ENCODE results near the gene ATP5MC2. TPM values are rescaled to one million over a fixed set of nuclear protein-coding genes. Genes with fewer than 3 reads are reported as not detected.

The ATP5MC2 gene
- total RNA-seq, 1 donor from 2014 or later = 283 TPM

DNA sequence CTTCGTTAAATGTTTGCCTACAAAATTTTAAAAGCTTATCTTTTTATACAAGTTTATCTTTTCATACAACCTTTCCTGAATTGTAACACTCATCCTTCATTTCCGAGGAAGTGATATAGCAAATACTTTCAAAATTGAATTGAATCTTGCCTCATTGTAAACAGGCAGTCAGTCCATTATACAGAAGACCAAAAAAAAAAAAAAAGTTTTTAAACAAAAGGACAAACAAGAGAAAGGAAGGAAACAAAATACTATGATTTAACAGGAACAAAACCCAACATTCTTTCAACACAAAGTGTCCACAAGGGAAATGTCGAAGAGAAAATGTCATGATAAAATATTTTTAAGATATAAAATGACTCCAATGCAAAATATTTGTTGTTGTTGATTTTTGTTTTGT, 58.2 kb downstream of the ATP5MC2 start:
- Mint-ChIP-seq H3K4me1 (ENCODE audit: low read depth, unreplicated experiment) (no peaks in the 10 kb centered on the region), H3K27me3 (ENCODE audit: unreplicated experiment) (peaks cover 2% of the 10 kb centered on the region), H3K4me3 (ENCODE audit: unreplicated experiment) (no peak overlapping the region), H3K36me3 (ENCODE audit: unreplicated experiment) (no peaks in the 10 kb centered on the region), H3K9me3 (ENCODE audit: unreplicated experiment) (no peaks in the 10 kb centered on the region), H3K27ac (ENCODE audit: unreplicated experiment) (no peak overlapping the region)
- no peak for DNase-seq
- TF ChIP-seq CTCF (IDR thresholded peaks at IDR 0.05; ENCODE audit: partially characterized antibody, unreplicated experiment) = no peak

GRCh38 chr12:53616950-53617349, 58.9 kb downstream of the ATP5MC2 start:
- no peaks in the 10 kb centered on the region for H3K36me3 Mint-ChIP-seq (ENCODE audit: unreplicated experiment)
- no peaks in the 10 kb centered on the region for H3K4me1 Mint-ChIP-seq (ENCODE audit: low read depth, unreplicated experiment)
- H3K27ac Mint-ChIP-seq (ENCODE audit: unreplicated experiment) = no peak overlapping the region
- no peak overlapping the region for H3K4me3 Mint-ChIP-seq (ENCODE audit: unreplicated experiment)
- no peak for TF ChIP-seq CTCF (IDR thresholded peaks at IDR 0.05; ENCODE audit: partially characterized antibody, unreplicated experiment)
- no peaks in the 10 kb centered on the region for H3K9me3 Mint-ChIP-seq (ENCODE audit: unreplicated experiment)
- H3K27me3 Mint-ChIP-seq (ENCODE audit: unreplicated experiment) = peaks cover 2% of the 10 kb centered on the region
- no peak for DNase-seq

Other genes with a start within 250 kb of the ATP5MC2 start
- 105 TPM for gene PRR13, start 234.3 kb downstream of the ATP5MC2 start, total RNA-seq (ENCODE audit: unreplicated experiment)
- gene PCBP2, start 224.0 kb downstream of the ATP5MC2 start, total RNA-seq (ENCODE audit: unreplicated experiment) = 1,170 TPM
- gene MAP3K12, start 176.6 kb downstream of the ATP5MC2 start, total RNA-seq (ENCODE audit: unreplicated experiment) = 94.2 TPM
- 49.0 TPM for gene TARBP2, start 174.8 kb downstream of the ATP5MC2 start, total RNA-seq (ENCODE audit: unreplicated experiment)
- gene NPFF, start 168.6 kb downstream of the ATP5MC2 start, total RNA-seq (ENCODE audit: unreplicated experiment) = not detected
- 36.0 TPM for gene ATF7, start 49.7 kb downstream of the ATP5MC2 start, total RNA-seq (ENCODE audit: unreplicated experiment)
- 151 TPM for gene CALCOCO1, start 51.4 kb upstream of the ATP5MC2 start, total RNA-seq (ENCODE audit: unreplicated experiment)
- gene CISTR, start 75.9 kb upstream of the ATP5MC2 start, total RNA-seq (ENCODE audit: unreplicated experiment) = not detected